SW480 (cell line): ENCODE results near the gene RAB13.

ENCODE experiments used
- DNase-seq: peaks from one replicate; pipeline ENCODE4 v3.0.0-alpha.2; 2016; ENCODE audit warnings: low spot score

The RAB13 gene

DNA sequence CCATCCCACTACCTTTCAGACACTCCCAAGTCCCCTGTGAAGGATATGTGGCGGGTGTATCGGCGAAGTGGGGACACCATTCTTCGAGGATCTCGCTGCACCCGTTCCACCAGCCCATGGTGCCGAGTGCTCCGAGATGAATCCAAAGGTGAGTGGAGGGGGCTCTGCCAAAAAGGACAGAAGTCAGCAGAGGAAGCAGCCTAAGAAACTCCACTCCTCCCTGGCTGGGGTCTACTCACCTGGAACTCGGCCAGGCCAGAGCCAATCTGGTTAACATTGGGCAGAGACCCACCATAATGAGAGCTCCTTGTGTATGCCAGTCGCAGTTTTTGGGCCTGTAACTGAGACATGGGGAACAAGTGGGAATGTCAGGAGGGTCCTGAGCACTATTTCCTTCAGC lies 31.3 kb downstream of the RAB13 start:
- DNase-seq, result no peak

- DNase-seq, result no peak
These were observed 32.2 kb downstream of the RAB13 start for GRCh38 chr1:153953859-153954365.

- DNase-seq, result no peak
These were observed 34.3 kb downstream of the RAB13 start for GRCh38 chr1:153951801-153952200.

DNA sequence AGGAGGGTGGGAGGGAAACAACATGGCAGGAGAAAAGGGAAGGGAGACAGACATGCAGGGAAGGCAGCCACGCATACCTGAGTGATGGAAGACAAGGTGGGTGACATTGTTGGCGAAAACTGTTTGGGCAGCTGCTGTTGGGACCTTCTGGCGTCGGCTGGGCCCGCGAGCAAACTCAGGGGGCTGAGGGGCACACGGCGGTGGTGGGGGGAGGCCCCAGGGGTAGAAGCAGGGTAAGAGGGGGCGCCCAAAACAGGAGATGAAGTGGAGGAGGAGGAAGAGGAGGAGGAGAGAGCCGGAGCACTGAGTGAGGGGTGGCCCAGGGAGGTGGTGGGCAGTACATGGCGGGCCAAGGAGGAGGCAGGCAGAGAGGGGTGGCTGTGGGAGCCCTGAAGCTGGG lies 35.0 kb downstream of the RAB13 start:
- no peak for DNase-seq

DNA sequence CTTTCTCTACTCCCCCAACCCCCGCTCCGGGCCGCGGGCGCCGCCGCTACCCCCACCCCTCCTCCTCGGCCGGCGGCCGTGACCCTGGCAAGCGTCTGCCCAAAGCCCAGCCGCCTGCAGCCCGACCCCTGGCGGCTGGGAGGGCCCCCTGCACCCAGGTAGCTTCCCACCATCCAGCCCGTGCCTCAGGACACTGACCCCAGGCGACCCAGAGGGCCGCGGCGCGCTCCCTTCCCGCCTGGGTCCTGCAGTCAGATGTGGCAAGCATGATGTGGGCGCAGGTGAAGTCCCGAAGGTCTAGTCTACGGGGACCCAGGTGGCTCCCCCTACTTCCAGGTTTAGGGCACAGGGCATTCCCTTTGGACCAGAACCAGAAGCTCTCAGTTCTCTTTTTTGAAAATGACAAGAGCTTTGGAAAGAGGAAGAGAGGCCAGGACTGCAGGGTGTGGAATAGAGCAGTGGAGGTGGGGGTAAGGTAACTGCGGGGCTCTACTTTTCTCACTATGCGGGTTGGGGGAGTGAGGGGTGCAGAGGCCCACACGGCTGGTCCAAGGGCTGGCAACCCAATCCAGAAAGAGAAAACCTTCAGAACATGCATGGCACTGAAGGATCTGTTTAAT lies 39.4 kb downstream of the RAB13 start, which contains the start of gene DENND4B:
DENND4B (minus strand) TSS at position 97 of the 620 bp plus-strand sequence. CDS start 2,344 bp downstream, outside the sequence.
- DNase-seq, result peak; percentile 80

- DNase-seq, result peak; percentile 45
These were observed 40.1 kb downstream of the RAB13 start for GRCh38 chr1:153945795-153946621.

GRCh38 chr1:153945131-153945794 lies 40.9 kb downstream of the RAB13 start:
- no peak for DNase-seq

GRCh38 chr1:153944827-153945117 lies 41.4 kb downstream of the RAB13 start:
- DNase-seq, result no peak

- no peak for DNase-seq
These were observed 41.9 kb downstream of the RAB13 start for GRCh38 chr1:153944005-153944826.

DNA sequence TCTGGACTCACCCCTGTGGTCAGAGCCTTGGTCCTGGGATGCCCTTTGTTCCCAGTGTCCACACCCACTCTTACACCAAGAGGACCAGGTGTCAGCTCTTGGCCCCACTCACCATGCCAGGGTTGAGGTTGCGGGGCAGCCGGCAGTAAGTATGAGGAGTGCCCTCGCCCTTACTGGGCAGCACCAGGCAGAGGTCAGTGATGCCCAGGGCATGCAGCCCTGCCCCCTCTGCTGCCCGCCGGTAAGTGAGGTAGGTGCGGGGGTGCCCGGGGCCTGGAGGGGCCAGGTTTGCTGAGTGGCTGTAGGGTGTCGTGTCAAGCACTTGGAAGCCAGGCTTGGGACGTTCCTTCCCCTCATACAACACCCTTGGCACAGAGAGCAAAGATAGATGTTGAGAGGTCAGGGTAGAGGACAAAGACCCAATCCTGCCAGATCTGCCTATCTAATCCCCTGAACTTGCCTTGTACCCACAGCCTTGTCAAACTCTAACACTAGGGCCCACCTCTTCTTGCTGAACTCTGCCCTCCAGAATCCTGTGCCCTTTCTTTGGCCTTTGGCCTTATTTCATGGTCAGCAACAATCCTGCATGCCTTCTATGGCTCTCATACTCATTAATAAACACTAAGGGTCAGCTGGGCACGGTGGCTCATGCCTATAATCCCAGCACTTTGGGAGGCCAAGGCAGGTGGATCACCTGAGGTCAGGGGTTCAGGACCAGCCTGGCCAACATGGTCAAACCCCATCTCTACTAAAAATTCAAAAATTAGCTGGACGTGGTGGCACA lies 43.2 kb downstream of the RAB13 start:
- no peak for DNase-seq

GRCh38 chr1:153941826-153942725 lies 44.1 kb downstream of the RAB13 start:
- no peak for DNase-seq

GRCh38 chr1:153940756-153941155 lies 45.4 kb downstream of the RAB13 start:
- DNase-seq, result no peak

DNA sequence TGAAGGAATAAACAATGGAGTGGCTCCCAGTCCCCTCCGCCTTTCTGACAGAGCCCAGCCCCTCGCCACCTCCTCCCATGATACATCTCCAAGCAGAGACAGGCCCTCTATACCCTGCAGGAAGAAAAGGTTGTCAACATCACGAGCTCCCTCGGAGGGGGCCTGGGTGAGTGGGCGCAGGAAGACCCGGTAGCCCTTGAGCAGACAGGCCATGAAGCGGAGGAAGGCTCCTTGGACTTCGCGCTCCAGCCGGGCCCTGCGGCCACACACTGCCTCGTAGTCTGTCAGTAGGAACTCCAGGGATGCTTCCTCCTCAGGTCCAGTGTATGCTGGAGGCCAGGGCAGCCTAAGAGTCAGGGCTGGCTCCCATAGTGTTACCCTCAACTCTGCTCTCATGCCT lies 46.7 kb downstream of the RAB13 start:
- DNase-seq, result no peak

- DNase-seq, result no peak
These were observed 47.1 kb downstream of the RAB13 start for GRCh38 chr1:153938996-153939395.

GRCh38 chr1:153937331-153937730 lies 48.8 kb downstream of the RAB13 start:
- no peak for DNase-seq

GRCh38 chr1:153936011-153936802 lies 49.9 kb downstream of the RAB13 start:
- DNase-seq, result no peak

DNA sequence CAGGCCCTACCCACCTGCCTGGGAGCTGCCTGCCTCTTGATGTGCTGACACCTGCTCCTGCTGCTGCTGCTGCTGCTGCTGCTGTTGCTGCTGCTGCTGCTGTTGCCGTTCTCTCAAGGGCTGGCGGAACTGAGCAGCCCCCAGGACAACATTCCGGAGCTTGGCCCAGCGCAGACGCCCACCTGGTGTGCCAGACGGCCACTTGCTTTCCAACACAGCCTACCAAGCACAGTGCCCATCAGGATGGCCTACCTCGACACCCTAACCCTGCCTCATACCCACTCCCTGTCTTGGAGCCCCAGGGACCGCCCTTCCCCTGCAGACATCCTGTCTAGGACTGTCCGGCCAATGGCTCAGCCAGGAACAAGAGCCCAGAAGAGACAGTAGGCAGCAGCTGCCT lies 51.4 kb downstream of the RAB13 start:
- no peak for DNase-seq

DNA sequence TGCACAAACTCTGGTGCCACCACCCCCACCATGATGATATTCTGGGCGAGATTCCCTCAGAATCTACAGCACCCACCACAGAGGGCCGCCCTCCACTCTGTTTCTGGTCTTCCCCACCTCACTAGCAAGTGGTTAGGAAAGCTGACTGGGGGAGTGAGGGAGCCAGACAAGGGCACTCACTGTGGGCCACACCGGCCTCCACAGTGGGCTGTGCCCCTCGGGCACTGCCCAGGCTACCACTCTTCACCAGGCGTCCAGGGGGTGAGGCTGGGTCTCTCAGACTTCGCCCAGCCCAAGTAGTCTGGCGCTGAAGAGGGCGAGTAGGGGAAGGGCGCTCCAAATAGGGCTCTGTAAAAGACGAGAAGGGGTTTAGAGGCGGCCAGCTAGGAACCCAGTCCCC lies 52.2 kb downstream of the RAB13 start:
- no peak for DNase-seq

DNA sequence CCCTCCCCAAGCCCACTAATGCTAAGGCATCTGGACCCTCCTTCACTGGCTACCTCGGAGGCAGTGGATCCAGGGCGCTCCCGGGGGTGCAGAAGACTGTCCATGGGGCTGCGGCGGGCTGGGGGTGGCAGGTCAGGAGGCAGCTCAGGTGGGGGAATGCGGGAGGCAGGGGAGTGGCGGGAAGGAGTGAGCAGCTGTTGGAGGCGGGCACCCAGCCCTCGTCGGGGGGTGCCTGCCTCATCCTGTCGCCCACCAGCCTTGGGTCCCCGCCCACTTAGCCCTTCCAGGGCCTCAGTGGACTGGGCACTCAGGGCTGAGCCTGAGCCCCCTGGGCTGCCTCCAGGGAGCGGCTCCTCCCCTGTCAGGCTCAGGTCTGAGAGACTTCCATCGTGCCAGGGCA lies 52.7 kb downstream of the RAB13 start:
- no peak for DNase-seq
